Stimulated activated CD4-positive, alpha-beta T cell treated with anti-CD3 and anti-CD28 coated beads, Interleukin-4, amount 100 ng/mL, for 4 hours (primary cell): ENCODE measurements around the gene DSPP.

Source experiments
- DNase-seq, 2 experiments: peaks; one replicate each; pipeline ENCODE4 v3.0.0-alpha.2; 2020

DSPP gene

DNA sequence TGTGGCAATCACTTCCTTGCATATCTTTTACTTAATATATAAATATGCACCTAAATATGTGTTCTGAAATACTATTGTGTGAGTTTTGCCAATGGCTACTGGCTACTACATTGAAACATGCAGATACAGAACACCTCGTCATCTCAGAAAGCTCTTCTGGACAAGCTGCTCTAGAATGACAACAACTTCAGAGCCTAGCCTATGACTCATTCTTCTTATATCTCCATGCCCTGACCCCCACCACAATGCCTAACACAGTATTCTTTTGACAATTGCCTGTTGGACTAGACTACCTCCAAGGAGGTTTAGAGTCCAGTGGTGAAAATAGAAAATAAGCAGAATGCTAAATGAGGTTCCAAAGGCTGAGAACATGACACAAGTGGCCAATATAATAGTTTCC lies 24.1 kb downstream of the DSPP start:
- no peak for DNase-seq

DNA sequence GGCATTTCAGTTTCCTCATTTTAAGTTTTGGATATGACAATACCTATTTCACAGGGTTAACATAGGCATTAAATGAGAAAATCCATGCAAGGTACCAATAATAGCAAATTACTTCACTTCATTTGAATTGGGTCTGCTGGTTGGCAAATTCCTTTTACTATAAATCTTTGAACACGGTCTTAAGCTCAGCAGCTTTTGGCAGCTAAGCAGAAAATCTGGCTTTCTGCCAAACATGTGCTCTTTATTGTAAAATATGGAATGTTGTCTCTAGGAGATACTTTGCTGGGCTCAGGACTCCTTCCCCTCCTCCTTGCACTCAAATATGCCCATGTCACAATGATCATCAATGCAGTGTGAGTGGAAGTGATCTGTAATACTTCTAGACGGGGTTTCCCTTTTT lies 24.9 kb downstream of the DSPP start:
- DNase-seq: no peak

DNA sequence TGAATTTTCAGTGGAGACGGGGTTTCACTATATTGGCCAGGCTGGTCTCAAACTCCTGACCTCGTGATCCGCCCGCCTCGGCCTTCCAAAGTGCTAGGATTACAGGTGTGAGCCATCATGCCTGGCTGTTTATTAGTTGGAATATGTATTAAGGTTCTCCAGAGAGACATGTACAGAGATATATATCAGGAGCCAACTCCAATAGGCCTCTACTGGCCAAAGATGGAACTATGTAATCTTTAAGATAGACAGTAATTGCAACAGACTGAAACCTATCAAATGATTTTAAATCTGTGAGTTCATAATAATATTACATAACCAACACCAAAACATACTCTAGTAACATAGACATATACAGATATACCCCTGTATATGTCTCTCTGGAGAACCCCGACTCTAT lies 36.0 kb downstream of the DSPP start:
- DNase-seq: no peak

DNA sequence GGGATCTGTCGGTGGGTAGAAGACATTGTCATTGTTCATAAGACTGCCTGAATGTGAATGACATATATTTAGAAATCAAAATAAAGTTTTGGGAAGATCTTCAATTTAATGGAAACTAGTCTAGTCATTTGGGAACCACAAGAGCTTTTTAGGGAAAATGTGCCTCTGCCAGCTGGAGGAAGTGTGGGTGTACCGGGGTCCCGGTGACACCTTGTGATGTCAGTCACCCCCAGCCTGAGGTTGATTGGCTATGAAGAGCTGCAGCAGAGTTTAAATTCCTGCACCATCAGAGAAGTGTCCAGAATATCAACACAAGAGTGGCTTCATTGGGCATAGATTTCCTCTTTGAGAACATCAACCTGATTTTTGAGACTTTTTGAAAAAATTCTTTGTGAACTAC lies 41.7 kb downstream of the DSPP start, which contains the start of gene DMP1:
Gene DMP1, plus strand, starts transcription at position 301 of the 400 bp plus-strand sequence. CDS start 6,213 bp downstream, outside the sequence.
- no peak for DNase-seq

DNA sequence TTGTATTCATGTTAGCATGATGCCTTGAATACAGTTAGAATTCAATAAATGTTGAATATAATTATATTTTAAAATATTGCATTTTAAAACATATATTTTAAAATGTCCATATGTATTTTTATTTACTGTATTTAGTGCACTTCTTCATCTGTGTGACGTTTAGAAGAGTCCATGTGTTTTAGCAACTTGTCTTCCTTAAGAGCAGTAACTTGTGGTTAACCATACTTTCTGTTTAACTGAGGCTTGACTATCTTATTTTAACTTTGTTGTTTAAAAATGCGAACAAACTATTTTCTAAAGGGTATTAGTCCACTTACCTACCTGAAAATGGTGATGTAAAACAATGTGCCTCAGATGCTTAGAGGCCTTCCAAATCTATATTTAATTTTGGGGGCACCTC lies 42.6 kb downstream of the DSPP start:
- DNase-seq: no peak

DNA sequence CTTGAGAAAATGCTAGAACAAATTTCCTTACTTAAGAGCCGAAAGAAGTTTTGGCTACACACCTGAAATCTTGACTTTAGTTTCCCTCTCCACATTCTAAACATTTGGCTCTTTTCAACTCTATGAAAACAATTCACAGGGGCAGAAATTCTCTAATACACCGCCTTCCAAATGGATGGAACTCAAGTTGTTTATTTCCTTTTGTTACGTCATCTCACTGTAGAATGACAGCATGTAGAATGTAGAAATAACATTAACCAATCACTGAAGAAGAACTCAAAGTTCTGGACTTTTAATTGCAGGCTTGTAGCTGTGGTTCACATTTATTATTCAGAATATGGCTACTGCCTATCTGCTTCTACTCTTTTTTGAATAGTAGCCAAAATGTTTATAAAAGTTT lies 43.6 kb downstream of the DSPP start:
- DNase-seq: no peak

DNA sequence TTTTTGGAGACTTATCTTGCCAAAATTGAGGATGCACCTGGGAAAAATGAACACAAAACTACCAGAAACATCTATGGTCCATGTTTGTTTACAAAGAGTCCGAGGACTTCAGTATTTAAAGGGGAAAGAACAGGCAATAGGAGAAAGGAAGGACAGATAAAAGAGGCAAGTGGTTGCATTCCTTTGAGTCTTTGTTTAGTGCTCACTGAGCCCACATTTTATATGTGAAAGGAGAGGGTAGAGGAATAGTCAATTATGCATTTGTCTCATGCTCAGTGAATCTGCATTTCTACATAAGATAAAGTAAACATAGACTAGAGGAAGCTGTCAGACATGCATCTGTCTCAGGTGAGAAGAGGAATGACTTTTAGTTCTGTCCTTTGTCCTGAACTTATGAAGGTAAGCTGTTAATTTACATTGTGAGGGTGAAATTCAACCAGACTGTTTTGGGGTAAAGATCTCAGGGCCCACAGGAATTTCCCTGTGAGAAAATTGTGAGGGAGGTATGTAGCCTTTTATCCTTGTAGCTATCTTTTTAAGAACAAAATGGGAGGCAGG lies 46.2 kb downstream of the DSPP start:
- DNase-seq: no peak

DNA sequence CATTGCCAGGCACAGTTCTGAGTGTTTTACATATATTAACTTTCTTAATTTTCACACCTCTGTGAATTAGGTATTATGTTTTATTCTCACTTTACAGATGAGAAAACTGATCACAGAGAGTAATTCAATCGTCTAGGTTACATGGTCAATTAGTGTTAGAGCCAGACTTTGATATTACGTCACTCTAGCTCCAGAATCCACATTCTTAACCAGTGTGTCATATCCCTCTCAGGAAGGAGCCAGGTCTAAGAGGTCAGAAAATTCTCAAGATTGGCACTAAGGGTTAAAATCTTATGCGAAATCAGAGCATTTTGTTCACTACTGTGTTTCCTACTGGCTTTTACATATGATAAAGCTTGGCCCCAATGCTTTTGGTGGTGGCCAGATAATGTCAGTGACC lies 49.2 kb downstream of the DSPP start:
- no peak for DNase-seq

DNA sequence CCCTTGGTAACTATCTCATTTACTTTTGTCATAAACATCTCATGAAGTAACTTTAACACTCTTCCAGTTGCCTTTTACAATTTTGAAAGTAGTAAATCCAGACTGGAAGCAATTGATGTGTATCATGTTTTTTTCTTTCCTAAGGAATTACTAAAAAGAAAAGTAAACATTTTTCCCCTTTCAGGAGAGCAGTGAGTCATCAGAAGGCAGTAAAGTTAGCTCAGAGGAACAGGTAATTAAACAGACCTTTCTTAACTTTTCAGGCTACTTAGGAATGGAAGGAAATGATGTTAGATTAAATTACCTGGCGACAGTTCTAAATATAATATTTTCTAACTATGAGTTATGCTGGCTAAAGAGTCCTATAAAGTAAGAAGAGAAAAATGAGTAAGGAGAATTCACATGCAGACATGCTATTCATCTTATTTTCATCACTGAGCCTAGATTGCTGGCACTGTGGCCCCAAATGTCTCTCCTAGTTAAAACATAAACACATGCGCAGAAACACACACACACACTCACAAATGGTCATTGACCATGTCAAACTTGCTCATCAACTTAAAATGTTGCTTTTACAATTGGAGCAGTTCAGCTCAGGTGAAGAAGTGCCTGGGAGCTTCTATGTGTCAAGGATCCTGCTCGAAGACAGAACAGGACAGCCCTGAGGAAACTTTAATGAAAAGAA lies 51.1 kb downstream of the DSPP start:
- no peak for DNase-seq

DNA sequence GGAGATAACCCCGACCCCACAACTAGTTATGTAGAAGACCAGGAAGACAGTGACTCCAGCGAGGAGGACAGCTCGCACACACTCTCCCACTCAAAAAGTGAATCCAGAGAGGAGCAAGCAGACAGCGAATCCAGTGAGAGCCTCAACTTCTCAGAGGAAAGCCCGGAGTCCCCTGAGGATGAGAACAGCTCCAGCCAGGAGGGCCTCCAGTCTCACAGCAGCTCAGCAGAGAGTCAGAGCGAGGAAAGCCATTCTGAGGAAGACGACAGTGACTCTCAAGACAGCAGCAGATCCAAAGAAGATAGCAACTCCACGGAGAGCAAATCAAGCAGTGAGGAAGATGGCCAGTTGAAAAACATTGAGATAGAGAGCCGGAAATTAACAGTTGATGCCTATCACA lies 54.5 kb downstream of the DSPP start:
- DNase-seq: no peak
